Ascending aorta (tissue), 2 donors: Measurements from ENCODE around the gene VOPP1. TPM values are rescaled to one million over a fixed set of nuclear protein-coding genes. Genes with fewer than 3 reads are reported as not detected.
"Not testable (repeated sequence)": the region's sequence is repeated elsewhere in the genome, so short reads cannot be mapped to it uniquely, and the experiment has no call there.

Experiments
- DNase-seq, 2 donors: peaks; one replicate each; pipeline ENCODE4 v3.0.0-alpha.2; 2019; ENCODE audit warnings: low spot score in 2 of 2
- H3K27ac ChIP-seq, 2 donors: fragments of 200-600 bp; sonication (generic); one replicate each; pipeline ENCODE4 v1.5.1; 2016 to 2017; ENCODE audit warnings: mild to moderate bottlenecking in 1 of 2
- H3K27me3 ChIP-seq: fragments of 200-600 bp; sonication (generic); one replicate; pipeline ENCODE4 v1.5.1; 2017
- H3K36me3 ChIP-seq, 2 donors: fragments of 200-600 bp; sonication (generic); one replicate each; pipeline ENCODE4 v1.5.1; 2016
- H3K4me1 ChIP-seq, 2 donors: fragments of 200-600 bp; sonication (generic); one replicate each; pipeline ENCODE4 v1.5.1; 2016 to 2017; ENCODE audit warnings: mild to moderate bottlenecking in 1 of 2
- H3K4me3 ChIP-seq, 2 donors: fragments of 200-600 bp; sonication (generic); one replicate each; pipeline ENCODE4 v1.5.1; 2016 to 2017; ENCODE audit warnings: mild to moderate bottlenecking in 1 of 2
- H3K9me3 ChIP-seq, 2 donors: fragments of 200-600 bp; sonication (generic); one replicate each; pipeline ENCODE4 v1.5.1; 2016
- intact Hi-C: fragments of 100-400 bp; cut with DNase I; formaldehyde crosslinking; loops from one replicate; pipeline ENCODE4 v1.15.1; 2023
- total RNA-seq: library from RNA; depleted of rRNA; stranded (reverse); fragments of >200 nt; gene quantifications from one replicate; pipeline ENCODE4 v1.1.0, GENCODE V29; 2016
- TF ChIP-seq, protein P1 (sequence below), 3 experiments: fragments of 200-600 bp in 2 of 3; fragments of 450-650 bp in 1 of 3; sonication (generic) in 2 of 3; IDR thresholded peaks; one replicate each; pipeline ENCODE4 v1.5.1; 2016 to 2019; ENCODE audit warnings: antibody characterized with exemption in 3 of 3, mild to moderate bottlenecking in 1 of 3, moderate library complexity in 1 of 3

The VOPP1 gene
- total RNA-seq, 1 donor from 2014 or later, result 78.8 TPM

DNA sequence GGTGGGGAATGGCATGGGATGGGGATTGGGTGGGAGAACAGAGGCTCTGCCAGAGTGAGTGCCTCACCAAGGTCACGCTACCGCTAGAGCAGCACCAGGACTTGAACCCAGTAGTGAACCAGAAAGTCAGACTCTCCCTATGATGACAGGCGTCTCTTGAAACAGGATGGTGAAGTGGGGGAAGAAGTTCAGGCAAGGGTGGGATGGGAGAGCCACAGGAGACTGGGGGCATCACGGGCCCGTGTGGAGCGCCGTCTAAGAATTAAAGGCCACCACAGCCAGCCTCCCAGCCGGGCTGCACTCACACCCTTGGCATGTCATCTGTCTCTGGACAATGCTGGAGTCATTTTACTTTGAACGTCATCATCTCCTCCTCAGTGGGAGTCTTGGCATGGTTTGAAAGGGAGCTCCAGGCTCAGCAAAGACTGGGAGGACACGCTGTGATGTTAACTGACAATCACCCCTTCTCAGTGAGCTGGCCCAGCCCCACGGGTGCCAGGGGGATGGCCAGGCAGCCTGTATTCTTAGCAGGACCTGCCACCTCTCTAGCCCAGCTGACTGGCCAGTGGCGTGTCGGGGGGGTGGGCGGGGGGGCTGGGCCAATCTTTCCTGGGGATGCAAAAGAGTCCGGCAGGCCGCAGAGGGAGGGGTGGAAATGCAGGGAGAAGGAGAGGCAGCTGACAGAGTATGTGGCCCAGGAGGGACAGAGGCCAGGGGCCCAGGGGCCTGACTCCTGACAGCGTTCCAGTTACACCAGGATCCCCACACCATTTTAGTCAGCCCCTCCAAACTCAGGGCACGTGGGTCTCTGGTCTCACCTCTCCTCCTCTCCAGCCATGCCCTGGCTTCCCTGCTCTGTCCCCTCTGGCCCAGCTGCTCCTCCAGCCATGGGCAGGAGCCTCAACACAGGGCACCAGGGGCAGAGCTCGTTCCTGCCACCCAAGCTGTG, 96.2 kb downstream of the VOPP1 start:
- DNase-seq, result no peak

DNA sequence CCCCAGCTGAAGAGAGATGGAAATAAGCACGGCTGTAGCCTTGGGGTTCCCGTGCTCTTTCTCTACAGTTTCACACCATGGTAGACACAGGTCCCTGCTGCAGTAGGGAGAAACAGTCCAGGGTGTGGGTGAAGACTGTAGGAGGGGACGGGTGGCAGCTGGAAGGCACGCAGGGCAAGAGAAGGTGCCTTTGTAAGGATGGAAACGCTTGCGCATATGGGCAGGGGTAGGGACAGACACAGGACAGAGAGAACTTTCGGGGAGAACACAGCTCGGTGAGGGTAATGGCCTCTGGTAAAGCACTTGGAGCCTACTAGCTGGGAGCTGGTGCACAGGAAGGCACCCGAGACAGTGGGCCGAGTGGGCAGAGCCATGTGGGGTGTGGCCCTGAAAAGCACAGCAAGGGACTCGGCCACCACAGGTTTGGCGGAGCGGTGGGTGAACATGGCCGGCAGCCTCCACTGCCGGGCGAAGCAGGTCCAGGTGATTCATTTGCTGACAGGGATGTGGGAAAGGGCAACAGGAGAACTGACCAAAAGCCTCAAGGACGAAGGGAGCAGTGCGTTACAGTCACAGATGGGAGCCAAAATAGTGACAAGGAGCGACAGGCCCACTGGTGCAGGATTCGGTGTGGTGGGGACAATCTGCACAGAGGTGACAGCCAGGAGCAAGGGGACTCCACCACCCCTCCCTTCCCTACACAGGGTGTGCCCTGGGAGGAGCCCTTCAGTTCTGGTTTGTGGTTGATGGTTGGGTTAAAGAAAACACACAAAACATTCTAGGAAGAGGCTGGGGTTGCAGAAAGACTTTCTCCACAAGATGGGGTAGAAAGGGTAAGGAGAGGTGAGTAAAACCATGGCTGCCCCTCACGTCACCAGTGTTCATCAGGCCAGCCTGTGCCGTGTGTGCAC, 97.1 kb downstream of the VOPP1 start:
- intact Hi-C loops, result no loop called here
- H3K4me3 ChIP-seq, result no peak overlapping the region
- DNase-seq, result no peak
- no peaks in the 10 kb centered on the region for H3K9me3 ChIP-seq
- no peaks in the 10 kb centered on the region for H3K4me1 ChIP-seq
- peaks cover 3 to 37% of the 10 kb centered on the region in 2 donors for H3K36me3 ChIP-seq
- H3K27me3 ChIP-seq, result no peaks in the 10 kb centered on the region
- TF ChIP-seq, protein P1, sequence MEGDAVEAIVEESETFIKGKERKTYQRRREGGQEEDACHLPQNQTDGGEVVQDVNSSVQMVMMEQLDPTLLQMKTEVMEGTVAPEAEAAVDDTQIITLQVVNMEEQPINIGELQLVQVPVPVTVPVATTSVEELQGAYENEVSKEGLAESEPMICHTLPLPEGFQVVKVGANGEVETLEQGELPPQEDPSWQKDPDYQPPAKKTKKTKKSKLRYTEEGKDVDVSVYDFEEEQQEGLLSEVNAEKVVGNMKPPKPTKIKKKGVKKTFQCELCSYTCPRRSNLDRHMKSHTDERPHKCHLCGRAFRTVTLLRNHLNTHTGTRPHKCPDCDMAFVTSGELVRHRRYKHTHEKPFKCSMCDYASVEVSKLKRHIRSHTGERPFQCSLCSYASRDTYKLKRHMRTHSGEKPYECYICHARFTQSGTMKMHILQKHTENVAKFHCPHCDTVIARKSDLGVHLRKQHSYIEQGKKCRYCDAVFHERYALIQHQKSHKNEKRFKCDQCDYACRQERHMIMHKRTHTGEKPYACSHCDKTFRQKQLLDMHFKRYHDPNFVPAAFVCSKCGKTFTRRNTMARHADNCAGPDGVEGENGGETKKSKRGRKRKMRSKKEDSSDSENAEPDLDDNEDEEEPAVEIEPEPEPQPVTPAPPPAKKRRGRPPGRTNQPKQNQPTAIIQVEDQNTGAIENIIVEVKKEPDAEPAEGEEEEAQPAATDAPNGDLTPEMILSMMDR (IDR thresholded peaks at IDR 0.05), result no peak
- H3K27ac ChIP-seq, result no peak overlapping the region

More for the DNA sequence above, 96.2 kb downstream of the VOPP1 start:
- H3K36me3 ChIP-seq, result peaks cover 3 to 33% of the 10 kb centered on the region in 2 donors
- TF ChIP-seq, protein P1 (IDR thresholded peaks at IDR 0.05), result no peak
- H3K4me1 ChIP-seq, result no peaks in the 10 kb centered on the region
- H3K27me3 ChIP-seq, result no peaks in the 10 kb centered on the region
- H3K9me3 ChIP-seq, result no peaks in the 10 kb centered on the region
- intact Hi-C loops, result no loop called here
- no peak overlapping the region for H3K27ac ChIP-seq
- H3K4me3 ChIP-seq, result no peak overlapping the region

DNA sequence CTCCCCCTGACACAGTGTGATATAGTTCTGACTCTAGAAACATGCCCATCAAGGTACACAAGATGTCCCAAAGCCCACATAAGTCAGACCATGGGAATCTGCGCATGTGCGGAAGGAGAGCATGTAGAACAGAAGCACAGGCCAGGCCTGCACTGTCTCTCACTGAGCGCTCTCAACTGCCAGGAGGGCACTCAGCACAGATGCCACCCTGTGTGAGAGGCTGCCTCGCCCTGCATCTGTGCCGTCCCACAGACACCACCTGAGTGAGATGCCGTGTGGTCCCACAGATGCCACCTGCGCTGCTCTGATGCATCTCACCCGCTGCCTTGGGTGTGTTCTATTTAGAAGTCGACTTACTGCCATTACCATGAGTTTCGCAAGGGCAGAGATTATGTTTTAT, 98.4 kb downstream of the VOPP1 start:
- Histone ChIP-seq H3K4me3 (no peak overlapping the region), H3K36me3 (peaks cover 3 to 48% of the 10 kb centered on the region in 2 donors), H3K27ac (no peak overlapping the region), H3K9me3 (no peaks in the 10 kb centered on the region), H3K4me1 (no peaks in the 10 kb centered on the region), H3K27me3 (no peaks in the 10 kb centered on the region)
- no peak for DNase-seq
- intact Hi-C loops, result no loop called here
- TF ChIP-seq, protein P1 (IDR thresholded peaks at IDR 0.05), result no peak

DNA sequence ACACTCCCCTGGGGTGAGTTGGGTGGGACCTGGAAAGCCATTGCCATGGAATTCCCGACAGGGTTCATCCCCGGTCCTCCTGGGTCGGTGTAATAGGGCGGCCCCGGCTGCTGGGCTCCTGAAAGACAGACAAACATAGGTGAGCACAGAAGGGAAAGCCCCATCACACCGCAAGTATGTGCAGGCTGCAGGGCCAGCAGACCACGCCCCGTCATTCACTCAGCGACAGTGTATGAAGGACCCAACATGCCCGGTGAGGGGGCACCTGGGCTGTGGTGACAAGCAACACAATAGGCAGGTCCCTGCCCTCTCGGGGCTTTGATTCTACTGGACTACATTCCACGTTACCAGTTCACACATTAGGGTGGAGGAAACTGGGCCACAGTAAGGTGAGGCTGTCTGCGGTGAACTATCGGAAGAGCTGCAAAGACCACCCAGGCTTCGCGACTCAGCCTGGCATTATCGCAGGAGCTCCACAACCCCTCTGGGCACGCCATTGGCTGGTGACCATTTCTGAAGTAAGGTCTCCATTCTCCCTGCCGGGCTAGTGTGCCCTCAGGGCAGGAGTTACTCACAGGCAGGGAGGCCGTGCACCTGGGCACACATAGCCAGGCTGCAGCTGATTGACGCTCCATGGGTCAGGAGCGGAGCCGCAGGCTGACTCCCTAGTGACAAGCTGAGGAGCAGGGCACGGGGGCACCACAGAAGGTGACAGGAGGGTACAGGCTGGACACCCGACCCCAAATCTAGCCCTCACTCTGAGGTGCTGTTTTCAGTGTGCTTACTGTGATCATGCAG, 99.2 kb downstream of the VOPP1 start:
- Histone ChIP-seq H3K27ac (no peak overlapping the region), H3K4me1 (no peaks in the 10 kb centered on the region), H3K4me3 (no peak overlapping the region), H3K27me3 (no peaks in the 10 kb centered on the region), H3K36me3 (peaks cover 3 to 56% of the 10 kb centered on the region in 2 donors), H3K9me3 (peaks cover 0 to 3% of the 10 kb centered on the region in 2 donors)
- no peak for DNase-seq
- intact Hi-C loops, result no loop called here
- TF ChIP-seq, protein P1 (IDR thresholded peaks at IDR 0.05), result no peak

DNA sequence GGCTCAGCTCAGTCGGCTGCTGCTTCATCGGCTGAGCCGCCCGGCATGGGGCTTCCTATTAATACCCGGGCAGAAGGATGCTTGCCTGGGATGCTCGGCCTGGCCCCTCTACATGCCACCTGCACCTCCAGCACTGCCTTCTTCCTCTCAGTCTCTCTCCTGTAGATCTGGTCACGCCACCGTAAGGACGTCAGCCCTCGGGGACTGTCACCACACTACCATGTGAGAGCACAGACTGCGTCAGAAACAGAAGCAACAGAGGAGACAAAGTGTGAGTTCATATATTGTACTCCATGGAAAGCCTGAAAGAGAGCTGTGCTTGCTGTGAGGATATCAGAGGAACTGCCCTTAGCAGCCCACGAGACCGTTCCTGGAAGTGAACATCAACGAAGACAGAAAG, 99.9 kb downstream of the VOPP1 start:
- H3K27me3 ChIP-seq, H3K4me1 ChIP-seq, intact Hi-C loops, H3K4me3 ChIP-seq, DNase-seq, H3K9me3 ChIP-seq, H3K27ac ChIP-seq: not testable (repeated sequence)
- H3K36me3 ChIP-seq, result peaks cover 3 to 58% of the 10 kb centered on the region in 2 donors

DNA sequence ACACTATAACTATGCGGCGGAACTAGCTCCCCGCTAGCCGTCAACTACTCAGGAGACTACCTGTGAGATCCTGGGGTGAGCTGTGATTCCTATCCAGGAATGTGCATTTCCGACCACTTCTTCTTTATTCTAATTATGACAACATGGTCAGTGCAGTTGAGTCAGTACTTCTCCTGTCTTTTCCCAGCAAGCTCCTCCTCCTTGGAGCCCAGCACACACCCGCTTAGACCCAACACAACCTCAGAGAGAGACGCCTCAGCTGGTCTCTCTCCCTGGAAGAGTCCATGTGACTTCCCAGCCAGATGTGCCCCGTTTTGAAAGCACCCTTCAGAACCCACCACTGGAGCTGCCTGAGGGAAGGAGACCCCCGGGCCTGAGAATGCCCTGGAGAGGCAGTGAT, 100.7 kb downstream of the VOPP1 start:
- H3K27me3 ChIP-seq, H3K4me1 ChIP-seq, intact Hi-C loops, H3K4me3 ChIP-seq, DNase-seq, H3K27ac ChIP-seq: not testable (repeated sequence)
- Histone ChIP-seq H3K36me3 (peaks cover 8 to 60% of the 10 kb centered on the region in 2 donors), H3K9me3 (peaks cover 0 to 11% of the 10 kb centered on the region in 2 donors)
